ENCODE results near the gene EXOSC7. TPM values are rescaled to one million over a fixed set of nuclear protein-coding genes. Genes with fewer than 3 reads are reported as not detected.

Gene EXOSC7
- total and polyA plus RNA-seq, 2 of the 4 experiments (the other 2 are of a cell fraction), result 61.6 to 62.2 TPM

DNA sequence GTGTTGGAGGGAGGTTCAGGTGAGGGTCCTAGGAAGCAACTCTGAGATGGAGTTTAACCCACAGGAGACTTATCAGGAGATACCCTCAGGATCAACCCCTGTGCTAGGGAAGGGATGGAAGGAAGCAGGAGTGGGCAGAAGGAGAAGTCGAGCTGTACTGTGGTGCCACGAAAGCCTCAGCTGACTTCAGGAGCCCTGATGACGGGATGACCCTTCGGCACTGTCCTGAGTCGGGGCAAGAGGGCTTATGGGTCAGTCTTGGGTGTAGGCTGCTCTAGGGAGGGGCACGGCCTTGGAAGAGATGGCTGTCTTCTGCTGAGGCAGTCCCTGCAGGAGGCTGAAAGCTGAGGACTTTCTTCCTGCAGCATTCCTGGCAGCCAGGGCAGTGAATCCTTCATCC, 57.7 kb downstream of the EXOSC7 start:
- Histone ChIP-seq H4K5ac (ENCODE audit: low read depth, low read length) (no peak overlapping the region), H2BK15ac (ENCODE audit: low read depth, low read length) (no peak overlapping the region), H2BK5ac (ENCODE audit: low read depth, low read length, poor library complexity, severe bottlenecking) (no peak overlapping the region), H3K56ac (ENCODE audit: extremely low read depth, insufficient read depth, low read length) (no peak overlapping the region), H3K23ac (ENCODE audit: low read depth, low read length) (no peak overlapping the region), H3K36me3 (ENCODE audit: control insufficient read depth, insufficient read depth, low read length) (no peaks in the 10 kb centered on the region), H4K8ac (ENCODE audit: low read depth in 2 of 2, low read length in 2 of 2) (no peak overlapping the region), H3K18ac (ENCODE audit: low read depth, low read length) (no peak overlapping the region), H3K79me1 (ENCODE audit: low read depth in 1 of 2, low read length in 2 of 2) (no peaks in the 10 kb centered on the region), H4K91ac (ENCODE audit: insufficient read depth, low read depth, low read length) (no peak overlapping the region), H3K9me3 (ENCODE audit: control insufficient read depth, insufficient read depth, low read length) (no peaks in the 10 kb centered on the region), H2AK9ac (replicated peaks; ENCODE audit: low read depth, low read length, poor library complexity) (no peak overlapping the region), H2BK20ac (ENCODE audit: low read depth, low read length) (no peak overlapping the region), H2AK5ac (ENCODE audit: low read depth, low read length) (no peak overlapping the region; the same call in 1 of the 2 replicates), H2AFZ (replicated peaks; ENCODE audit: low read length, poor library complexity) (no peak overlapping the region), H3K27me3 (ENCODE audit: control insufficient read depth, insufficient read depth, low read length) (no peaks in the 10 kb centered on the region), H3K4me1 (ENCODE audit: control insufficient read depth, insufficient read depth, low read length) (peaks cover 9% of the 10 kb centered on the region; the same call in 1 of the 2 replicates), H3K4me3 (ENCODE audit: insufficient read depth, low read depth, low read length) (no peak overlapping the region), H3K27ac (ENCODE audit: insufficient read depth, low read length) (no peak overlapping the region), H2BK120ac (ENCODE audit: low read depth, low read length) (no peak overlapping the region), H4K20me1 (ENCODE audit: insufficient read depth, low read length) (no peaks in the 10 kb centered on the region), H3K14ac (replicated peaks; ENCODE audit: low read depth, low read length) (no peak overlapping the region), H3K9ac (ENCODE audit: low read depth, low read length) (no peak overlapping the region), H3K9me1 (ENCODE audit: insufficient read depth, low read length) (peaks cover 2% of the 10 kb centered on the region; the same call in 1 of the 2 replicates), H3K4me2 (ENCODE audit: low read depth, low read length) (no peak overlapping the region), H3K4ac (ENCODE audit: low read depth, low read length) (no peak overlapping the region)
- ChIA-PET CTCF (no interaction called here), POLR2A (ENCODE audit: unreplicated experiment) (no interaction called here)
- no TSS peak for BruUV-seq (replicated peaks)
- no peak for ATAC-seq (ENCODE audit: low read depth)
- in situ Hi-C loops (cut with MboI; ENCODE audit: low sequenced_read_pairs) (loop anchor here (10.0 to 25.0 kb wide), 2 partner anchors 891 to 1054 kb away; no protein-coding TSS in a partner anchor), intact Hi-C loops (cut with micrococcal nuclease) (loop anchor here (10.0 kb wide), 1 partner anchor 499 kb away; no protein-coding TSS in a partner anchor), dilution Hi-C loops (cut with HindIII; ENCODE audit: low sequenced_read_pairs, unreplicated experiment) (loop anchor here (25.0 kb wide), 1 partner anchor 479 kb away; no protein-coding TSS in a partner anchor)
- 100% methylated on average over 3 of the region's 6 CpGs; no CpG with 5 or more reads in 1 of the 2 experiments for WGBS, 2 experiments (ENCODE audit: extremely low coverage in 2 of 2, insufficient read length in 1 of 2)
- no peak for TF ChIP-seq NFE2L2 (IDR thresholded peaks at IDR 0.05; ENCODE audit: low read depth, low read length)
- TF ChIP-seq SMC3 (IDR thresholded peaks at IDR 0.05; ENCODE audit: low read depth, low read length), result no peak
- TF ChIP-seq, protein P1, sequence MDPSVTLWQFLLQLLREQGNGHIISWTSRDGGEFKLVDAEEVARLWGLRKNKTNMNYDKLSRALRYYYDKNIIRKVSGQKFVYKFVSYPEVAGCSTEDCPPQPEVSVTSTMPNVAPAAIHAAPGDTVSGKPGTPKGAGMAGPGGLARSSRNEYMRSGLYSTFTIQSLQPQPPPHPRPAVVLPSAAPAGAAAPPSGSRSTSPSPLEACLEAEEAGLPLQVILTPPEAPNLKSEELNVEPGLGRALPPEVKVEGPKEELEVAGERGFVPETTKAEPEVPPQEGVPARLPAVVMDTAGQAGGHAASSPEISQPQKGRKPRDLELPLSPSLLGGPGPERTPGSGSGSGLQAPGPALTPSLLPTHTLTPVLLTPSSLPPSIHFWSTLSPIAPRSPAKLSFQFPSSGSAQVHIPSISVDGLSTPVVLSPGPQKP (IDR thresholded peaks at IDR 0.05; ENCODE audit: borderline replicate concordance, low read depth, low read length), result no peak
- no peak for TF ChIP-seq CTCF (conservative IDR thresholded peaks at IDR 0.05; ENCODE audit: low read depth, low read length)
- no peak for TF ChIP-seq RCOR1 (IDR thresholded peaks at IDR 0.05; ENCODE audit: insufficient replicate concordance, low read length)
- no peak for TF ChIP-seq MAFK (IDR thresholded peaks at IDR 0.05; ENCODE audit: low read depth, low read length)
- DNase-seq, result no peak

Measured in IMR-90 (cell line).